GM12892 (cell line): Measurements from ENCODE around the gene CASP9.

ENCODE experiments used
- DNase-seq: peaks from one replicate; pipeline ENCODE4 v3.0.0; 2011; ENCODE audit not compliant: insufficient read length
- FAIRE-seq: peaks from 2 replicates; lab custom pipeline; 2011; peaks lifted over from hg19 to GRCh38; lab: Jason Lieb, UNC
- POLR2A ChIP-seq: IDR thresholded peaks from 2 replicates; pipeline ENCODE4 v1.6.1; 2011; ENCODE audit warnings: low read depth, low read length, control low read depth
- POLR2AphosphoS5 ChIP-seq: IDR thresholded peaks from 2 replicates; pipeline ENCODE4 v1.6.1; 2011; ENCODE audit warnings: low read depth, low read length, control low read depth
- TAF1 ChIP-seq: IDR thresholded peaks from 2 replicates; pipeline ENCODE4 v1.6.1; 2011; ENCODE audit warnings: low read depth, mild to moderate bottlenecking, control low read depth, low read length, borderline replicate concordance

CASP9 gene

DNA sequence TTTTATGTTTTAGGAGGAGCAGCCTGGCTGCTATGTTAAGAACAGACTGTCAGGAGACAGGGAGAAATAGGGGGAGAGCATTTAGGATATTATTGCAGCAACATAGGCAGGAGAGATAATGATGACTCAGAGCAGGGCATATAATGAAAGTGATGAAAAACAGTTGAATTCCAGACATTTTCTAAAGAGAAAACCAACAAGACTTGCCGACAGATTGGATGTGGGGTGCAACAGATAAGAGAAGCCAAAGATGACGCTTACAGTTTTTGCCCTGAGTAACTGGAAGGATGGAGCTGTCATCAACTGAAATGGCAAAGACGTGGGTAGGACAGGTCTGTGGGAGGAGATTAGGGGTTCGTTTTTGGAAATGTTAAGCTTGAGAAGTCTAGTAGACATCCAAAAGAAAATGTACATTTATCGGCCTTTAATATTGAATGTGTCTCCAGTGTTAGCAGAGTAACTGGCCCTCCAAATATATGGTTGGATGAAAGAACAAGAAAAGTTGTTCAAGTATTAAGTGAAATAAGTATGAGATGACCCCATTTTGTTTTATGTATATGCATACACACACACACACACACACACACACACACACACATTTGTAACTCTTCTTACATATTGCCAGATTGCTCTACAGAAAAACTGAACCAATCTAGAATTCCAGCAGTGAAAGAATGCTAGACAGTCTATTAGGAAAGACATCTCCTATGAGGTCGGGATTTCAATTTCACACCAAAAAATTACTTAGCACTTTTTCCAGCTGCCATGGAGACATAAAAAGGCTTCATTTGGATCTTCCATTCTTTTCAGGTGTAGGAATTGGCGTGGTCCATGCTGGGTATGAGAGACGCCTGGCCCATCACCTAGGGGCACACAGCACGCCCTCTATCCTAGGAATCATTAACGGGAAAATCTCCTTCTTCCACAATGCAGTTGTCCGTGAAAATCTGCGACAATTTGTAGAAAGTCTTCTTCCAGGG is 19.9 kb upstream of the CASP9 start:
- FAIRE-seq (no peak), DNase-seq (no peak)
- TF ChIP-seq POLR2AphosphoS5, result no peak
- TF ChIP-seq TAF1, result no peak
- no peak for TF ChIP-seq POLR2A

DNA sequence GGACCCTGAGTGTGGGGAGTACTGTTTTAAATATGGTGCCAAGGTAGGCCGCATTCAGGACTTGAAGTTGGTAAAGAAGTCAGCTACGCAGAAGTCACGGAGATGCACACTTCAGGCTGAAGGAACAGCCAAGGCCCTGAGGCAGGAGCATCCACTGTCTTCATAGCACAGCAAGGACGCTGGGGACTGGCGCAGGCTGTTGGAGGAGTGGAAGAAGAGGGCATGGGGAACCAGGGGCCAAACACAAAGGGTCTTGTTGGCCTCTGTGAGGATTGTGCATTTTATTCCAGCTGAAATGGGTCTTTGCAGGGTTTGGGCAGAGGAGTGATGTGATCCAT is 19.2 kb upstream of the CASP9 start:
- DNase-seq (no peak), FAIRE-seq (no peak)
- TF ChIP-seq POLR2AphosphoS5, result no peak
- TF ChIP-seq TAF1, result no peak
- TF ChIP-seq POLR2A, result no peak

DNA sequence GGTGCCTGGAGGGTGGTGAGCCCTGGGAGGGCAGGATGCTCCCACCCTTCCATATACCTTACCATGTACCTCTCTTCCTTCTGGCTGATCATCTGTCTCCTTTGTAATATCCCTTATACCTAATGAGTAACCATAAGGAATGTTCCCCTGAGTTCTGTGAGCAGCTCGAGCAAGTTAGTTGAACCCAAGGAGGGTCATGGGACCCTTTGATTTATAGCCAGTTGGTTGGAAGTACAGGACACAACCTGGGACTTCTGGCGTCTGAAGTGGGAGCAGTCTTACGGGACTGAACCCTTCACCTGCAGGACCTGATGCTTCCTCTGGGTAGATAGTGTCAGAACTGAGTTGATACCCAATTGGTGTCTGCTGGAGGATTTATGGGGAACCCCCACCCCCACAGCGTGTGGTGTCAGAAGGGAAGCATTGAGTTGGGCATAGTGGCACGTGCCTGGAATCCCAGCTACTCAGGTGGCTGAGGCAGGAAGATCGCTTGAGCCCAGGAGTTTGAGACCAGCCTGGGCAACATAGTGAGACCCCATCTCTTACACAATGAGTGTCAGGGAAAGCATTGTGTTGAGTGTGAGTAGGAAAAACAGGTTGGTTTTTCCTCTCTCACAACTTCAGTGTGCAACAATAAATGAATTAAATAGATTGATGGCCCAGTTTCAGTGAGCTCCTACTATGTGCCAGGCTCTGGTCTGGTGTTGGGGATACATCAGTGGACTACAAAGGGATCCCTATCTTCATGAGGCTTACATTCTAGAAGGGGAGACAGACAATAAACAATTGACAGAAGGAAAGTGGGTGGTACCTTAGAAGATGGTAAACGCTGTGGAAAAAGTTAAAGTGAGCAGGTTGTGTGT is 18.6 kb upstream of the CASP9 start:
- no peak for FAIRE-seq
- no peak for DNase-seq
- no peak for TF ChIP-seq TAF1

DNA sequence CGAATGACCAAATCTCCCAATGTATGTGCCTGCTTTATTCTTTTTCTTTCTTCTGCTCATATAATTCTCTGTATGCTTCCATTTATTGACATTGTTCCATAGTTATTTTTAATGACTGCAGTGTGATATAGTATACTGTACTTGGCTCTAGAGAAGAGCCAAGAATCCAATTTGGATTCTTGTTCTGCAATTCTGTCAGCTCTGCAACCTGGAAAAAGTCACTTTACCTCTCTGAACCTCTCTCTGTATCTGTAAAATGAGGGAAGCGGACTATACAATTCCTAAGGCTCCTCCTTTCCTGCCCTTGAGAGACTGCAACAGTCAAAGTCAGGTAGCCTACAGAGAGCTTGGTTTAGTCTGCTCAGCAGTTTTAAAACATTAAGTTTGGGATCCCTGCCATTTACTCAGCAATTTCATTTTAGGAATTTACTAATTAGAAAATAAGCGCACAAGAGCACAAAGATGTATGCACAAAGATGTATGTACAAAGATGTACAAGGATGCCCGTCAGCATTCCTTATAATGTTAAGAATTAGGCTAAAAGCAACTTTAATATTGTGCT is 17.3 kb upstream of the CASP9 start:
- TF ChIP-seq TAF1 (no peak), POLR2AphosphoS5 (no peak), POLR2A (no peak)
- FAIRE-seq (no peak), DNase-seq (no peak)

DNA sequence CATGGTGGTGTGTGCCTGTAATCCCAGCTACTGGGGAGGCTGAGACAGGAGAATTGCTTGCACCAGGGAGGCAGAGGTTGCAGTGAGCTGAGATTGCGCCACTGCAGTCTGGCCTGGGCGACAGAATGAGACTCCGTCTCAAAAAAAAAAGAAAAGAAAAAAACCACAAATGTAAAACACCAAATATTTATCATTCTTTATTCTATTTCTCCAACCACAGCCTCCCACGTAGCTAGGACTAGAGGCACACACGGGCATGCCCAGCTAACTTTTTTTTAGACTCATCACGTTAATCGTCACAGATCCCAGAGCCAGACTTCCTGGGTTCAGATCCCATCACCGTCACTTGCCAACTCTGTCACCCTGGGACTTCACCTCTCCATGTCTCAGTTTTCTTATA is 16.2 kb upstream of the CASP9 start:
- TF ChIP-seq TAF1 (no peak), POLR2A (no peak), POLR2AphosphoS5 (no peak)
- FAIRE-seq (no peak), DNase-seq (no peak)

DNA sequence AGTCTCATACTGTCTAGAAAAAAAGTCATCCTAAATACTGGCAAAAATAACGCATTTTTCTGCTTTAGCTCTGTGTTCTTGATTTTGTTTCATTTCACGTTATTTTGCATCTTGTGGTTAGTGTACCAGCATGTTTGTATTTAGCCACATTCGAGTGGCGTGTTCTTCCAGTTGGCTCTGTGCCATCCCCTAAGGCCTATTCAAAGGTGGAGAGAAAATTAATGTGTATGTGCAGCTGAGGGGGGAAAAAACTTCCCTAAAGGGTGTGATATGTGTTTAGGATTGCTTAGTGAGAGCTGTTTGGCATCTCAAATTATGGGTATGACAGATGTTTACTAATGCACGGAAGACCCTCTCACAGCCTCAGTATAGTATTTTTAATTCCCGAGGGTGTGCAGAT is 14.8 kb upstream of the CASP9 start:
- TF ChIP-seq TAF1, result no peak
- no peak for TF ChIP-seq POLR2A
- TF ChIP-seq POLR2AphosphoS5, result no peak
- FAIRE-seq (no peak), DNase-seq (no peak)

DNA sequence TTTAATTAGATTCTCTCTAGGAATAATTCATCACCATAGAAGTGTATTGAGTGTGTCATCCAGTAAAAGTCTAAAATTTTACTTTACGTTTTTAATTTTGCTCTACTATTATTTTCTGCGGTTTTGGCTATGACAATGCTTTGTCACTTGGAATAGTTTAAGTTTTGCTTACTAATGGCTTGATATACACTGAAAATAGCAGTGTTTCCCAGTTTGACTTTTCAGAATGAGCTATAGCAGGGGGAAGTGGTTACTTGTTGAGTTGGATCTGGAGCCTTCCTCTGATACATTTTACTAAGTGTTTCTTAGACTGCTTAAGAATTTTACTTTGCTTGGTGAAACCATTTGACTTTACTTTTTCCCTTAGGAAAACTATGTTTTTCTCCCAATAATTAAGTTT is 7.7 kb upstream of the CASP9 start:
- TF ChIP-seq POLR2AphosphoS5 (no peak), POLR2A (no peak), TAF1 (no peak)
- FAIRE-seq (no peak), DNase-seq (no peak)

DNA sequence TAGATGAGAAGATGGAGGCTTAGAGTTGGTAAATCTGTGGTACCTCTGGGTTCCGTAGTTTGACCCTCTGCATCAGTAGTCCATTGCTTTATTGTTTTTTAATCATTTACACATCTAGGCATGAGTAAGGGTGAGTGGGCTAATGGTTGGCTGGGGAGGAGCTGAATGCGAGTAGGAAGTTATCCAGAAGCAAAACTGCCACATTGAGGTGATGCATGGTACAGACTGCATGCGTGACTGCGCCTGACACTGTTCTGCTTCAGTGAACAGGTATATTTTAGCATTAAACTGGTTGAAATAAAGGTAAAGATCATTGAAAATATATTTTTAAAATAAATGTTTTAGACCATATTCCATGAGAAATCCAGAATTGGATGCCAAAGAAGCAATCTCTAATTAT is 7.0 kb upstream of the CASP9 start:
- DNase-seq (no peak), FAIRE-seq (no peak)
- no peak for TF ChIP-seq POLR2A
- no peak for TF ChIP-seq TAF1
- no peak for TF ChIP-seq POLR2AphosphoS5

DNA sequence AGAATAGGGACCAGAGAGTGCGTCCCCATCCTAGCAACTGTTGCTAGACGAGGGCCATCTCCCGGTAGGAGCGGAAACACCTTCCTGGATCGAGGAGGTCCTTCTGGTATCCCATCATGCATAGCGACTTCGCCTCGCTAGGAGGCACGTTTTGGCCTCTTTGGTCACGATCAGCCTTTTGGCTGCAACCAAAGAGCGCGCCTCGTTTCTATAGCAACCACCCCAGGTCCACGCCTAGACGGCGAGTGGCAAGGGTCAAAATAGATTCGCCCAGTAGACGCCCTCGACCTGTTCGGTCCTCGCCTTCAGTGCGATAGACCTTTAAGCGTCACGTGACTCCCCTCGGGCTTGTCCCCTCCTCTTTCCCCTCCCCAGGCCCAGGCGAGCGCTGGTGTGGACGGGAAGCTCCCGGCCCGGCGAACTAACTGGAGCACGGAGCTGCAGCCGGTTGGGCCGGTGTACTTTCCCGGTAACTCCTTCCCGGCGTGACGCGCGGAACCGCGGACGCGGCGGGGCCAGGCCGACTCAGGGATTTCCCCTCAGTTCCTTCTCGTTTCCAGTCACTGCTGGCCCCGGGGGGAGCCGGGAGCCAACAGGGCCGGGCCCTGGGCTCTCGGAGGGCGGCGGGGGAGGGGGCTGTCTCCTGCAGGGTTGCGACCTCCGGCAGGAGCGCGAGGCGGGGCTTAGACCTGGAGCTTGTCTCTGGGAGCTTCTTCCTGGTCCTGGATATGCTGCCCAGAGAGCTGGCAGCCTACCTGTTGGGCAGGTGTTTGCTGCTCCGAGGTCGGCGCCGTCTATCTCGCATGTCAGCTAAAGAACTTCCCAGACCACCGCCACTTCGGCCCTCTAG is 2.7 kb upstream of the CASP9 start, which contains the start of gene DNAJC16:
Gene DNAJC16 (plus strand): TSS at position 359 of the 850 bp plus-strand sequence. CDS start 2,258 bp downstream, outside the sequence.
- TF ChIP-seq TAF1, result no peak; the same call in 1 of the 2 replicates
- TF ChIP-seq POLR2AphosphoS5, result peak; percentile 68; the same call in 1 of the 2 replicates
- peak; percentile 72 for TF ChIP-seq POLR2A
- peak; percentile 100 for FAIRE-seq
- peak; percentile 86 for DNase-seq

DNA sequence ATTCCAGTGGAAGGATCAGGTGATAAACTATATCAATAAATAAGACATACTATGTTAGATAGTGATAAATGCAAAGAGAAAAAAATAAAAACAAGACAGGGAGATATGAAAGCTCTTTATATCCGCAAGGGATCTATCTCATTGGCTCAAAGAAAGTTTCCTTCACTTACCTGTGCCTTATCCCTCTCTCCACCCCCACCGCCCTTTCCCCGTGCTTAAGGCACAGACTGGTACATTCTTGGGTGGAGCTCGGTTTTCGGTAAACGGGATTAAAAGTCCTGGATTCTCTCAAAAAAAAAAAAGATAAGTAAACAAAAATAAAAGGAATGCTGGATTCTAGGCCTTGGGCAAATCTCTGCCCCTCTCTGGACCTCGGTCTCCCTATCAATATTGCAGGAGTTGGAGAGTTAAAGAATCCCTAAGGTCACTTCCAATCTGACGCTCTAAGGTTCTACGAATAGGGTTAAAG is 2.0 kb upstream of the CASP9 start:
- TF ChIP-seq POLR2A, result no peak
- no peak for TF ChIP-seq POLR2AphosphoS5
- no peak for TF ChIP-seq TAF1
- no peak for DNase-seq

More for the DNA sequence above, 2.0 kb upstream of the CASP9 start:
- no peak for FAIRE-seq
